GM23248 (cell line): ENCODE measurements around the gene POLR3F. TPM values are rescaled to one million over a fixed set of nuclear protein-coding genes. Genes with fewer than 3 reads are reported as not detected.
"Not testable (repeated sequence)": the region's sequence is repeated elsewhere in the genome, so short reads cannot be mapped to it uniquely, and the experiment has no call there.

Experiments
- DNase-seq: peaks from one replicate; pipeline ENCODE4 v3.0.0-alpha.2; 2015
- H2AFZ ChIP-seq: fragments of 200-600 bp; sonication (generic); 2 replicates; pipeline ENCODE4 v1.6.1; 2016; ENCODE audit warnings: antibody characterized with exemption
- H3F3A ChIP-seq: fragments of 200-600 bp; sonication (generic); 2 replicates; pipeline ENCODE4 v1.6.1; 2016; ENCODE audit warnings: mild to moderate bottlenecking, antibody characterized with exemption, mixed run types; ENCODE audit not compliant: insufficient read depth
- H3K27ac ChIP-seq: fragments of 200-600 bp; sonication (generic); 2 replicates; pipeline ENCODE4 v1.5.1; 2016; ENCODE audit warnings: mild to moderate bottlenecking
- H3K27me3 ChIP-seq: fragments of 200-600 bp; sonication (generic); replicated peaks from 2 replicates; pipeline ENCODE4 v1.6.1; 2016; ENCODE audit warnings: mild to moderate bottlenecking; ENCODE audit not compliant: insufficient read depth
- H3K36me3 ChIP-seq: fragments of 200-600 bp; sonication (generic); 2 replicates; pipeline ENCODE4 v1.6.1; 2016; ENCODE audit warnings: low read depth, mild to moderate bottlenecking
- H3K4me1 ChIP-seq: fragments of 200-600 bp; sonication (generic); 2 replicates; pipeline ENCODE4 v1.6.1; 2016; ENCODE audit warnings: mild to moderate bottlenecking; ENCODE audit not compliant: insufficient read depth
- H3K4me2 ChIP-seq: fragments of 200-600 bp; sonication (generic); one replicate; pipeline ENCODE4 v1.6.1; 2016; ENCODE audit warnings: mild to moderate bottlenecking; ENCODE audit not compliant: unreplicated experiment
- H3K4me3 ChIP-seq: fragments of 200-600 bp; sonication (generic); 2 replicates; pipeline ENCODE4 v1.5.1; 2016; ENCODE audit warnings: mild to moderate bottlenecking
- H3K79me2 ChIP-seq: fragments of 200-600 bp; sonication (generic); 2 replicates; pipeline ENCODE4 v1.6.1; 2016; ENCODE audit warnings: mild to moderate bottlenecking; ENCODE audit not compliant: insufficient read depth
- H3K9ac ChIP-seq: fragments of 200-600 bp; sonication (generic); 2 replicates; pipeline ENCODE4 v1.6.1; 2016; ENCODE audit warnings: mild to moderate bottlenecking
- H3K9me2 ChIP-seq: fragments of 200-600 bp; sonication (generic); 2 replicates; pipeline ENCODE4 v1.6.1; 2016; ENCODE audit warnings: mixed run types, mild to moderate bottlenecking, moderate library complexity; ENCODE audit not compliant: insufficient read depth
- H3K9me3 ChIP-seq: fragments of 200-600 bp; sonication (generic); one replicate; pipeline ENCODE4 v1.6.1; 2017; ENCODE audit warnings: low read depth
- H4K20me1 ChIP-seq: fragments of 200-600 bp; sonication (generic); 2 replicates; pipeline ENCODE4 v1.6.0; 2016; ENCODE audit not compliant: insufficient read depth
- EZH2 ChIP-seq: fragments of 200-600 bp; sonication (generic); IDR thresholded peaks from 2 replicates; pipeline ENCODE4 v1.6.1; 2018; ENCODE audit warnings: antibody characterized with exemption, mild to moderate bottlenecking; ENCODE audit not compliant: insufficient read depth, poor library complexity, severe bottlenecking
- EZH2phosphoT487 ChIP-seq: fragments of 200-600 bp; sonication (generic); IDR thresholded peaks from 2 replicates; pipeline ENCODE4 v1.6.1; 2018; ENCODE audit warnings: antibody characterized with exemption, moderate library complexity, mild to moderate bottlenecking, low read depth; ENCODE audit not compliant: insufficient read depth
- WGBS, 2 experiments: methylation state at CpG; one replicate each; pipeline ENCODE4 v1.1.6; 2015 to 2017; ENCODE audit warnings: low lambda C conversion rate in 2 of 2, low coverage in 1 of 2; ENCODE audit errors: missing lambda C conversion rate in 2 of 2; 5-methylcytosine and 5-hydroxymethylcytosine counted together
- in situ Hi-C: fragments of 300-500 bp; cut with MboI; formaldehyde crosslinking; loops from 2 replicates; pipeline ENCODE4 v1.15.0; 2020
- polyA plus RNA-seq: library from polyadenylated mRNA; unstranded; fragments of >200 nt; fragmentation: Nextera tagmentation; extraction: Ambion mirVana; gene quantifications from 2 replicates; pipeline ENCODE4 v1.2.1, GENCODE V29; 2016
- total RNA-seq: library from RNA; depleted of rRNA; stranded (reverse); fragments of >200 nt; shearing (Covaris generic); gene quantifications from 2 replicates; pipeline ENCODE4 v1.2.3, GENCODE V29; 2014

Gene POLR3F
- total and polyA plus RNA-seq, 2 experiments from 2014 or later = 11.2 to 12.4 TPM

DNA sequence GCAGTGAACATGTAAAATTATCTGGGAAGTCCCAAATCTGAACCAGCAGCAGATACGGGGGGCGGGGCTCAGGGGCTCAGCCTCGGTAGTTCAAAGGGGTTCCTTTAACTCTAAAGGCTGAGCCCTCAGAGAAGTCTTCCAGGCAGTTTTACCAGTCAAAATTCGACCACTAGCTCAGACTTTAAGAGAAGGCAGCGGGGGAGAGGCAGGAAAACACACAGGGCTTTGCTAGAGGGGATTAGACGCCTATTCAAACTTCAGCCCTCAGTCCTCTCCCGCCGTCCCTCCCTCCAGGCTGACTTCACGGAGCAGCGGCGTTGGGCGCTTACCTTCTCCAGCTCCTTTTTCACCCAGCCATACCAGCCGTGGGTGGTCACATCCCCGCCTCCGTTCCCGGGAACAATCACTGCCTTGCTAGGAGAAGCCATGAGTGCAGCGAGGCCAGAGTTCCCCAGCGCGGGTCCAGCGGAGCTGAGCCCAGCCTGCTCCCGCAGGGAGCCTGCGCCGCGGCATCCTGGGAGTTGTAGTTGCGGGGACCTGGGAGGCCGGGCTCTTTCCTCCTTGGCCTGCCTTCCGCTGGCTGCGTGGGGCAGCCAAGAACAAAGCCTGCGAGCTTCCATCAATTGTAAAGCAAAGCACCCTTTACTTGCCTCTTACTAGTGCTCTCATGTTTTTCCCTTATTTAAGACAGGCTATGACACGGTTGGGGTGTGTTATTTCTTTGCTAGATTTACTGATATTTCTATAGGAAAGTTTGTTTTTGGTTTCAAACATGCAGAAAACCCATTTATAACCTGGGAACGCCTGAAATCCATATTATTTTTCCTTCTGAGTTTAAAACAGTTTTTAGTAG is 29.8 kb downstream of the POLR3F start, which contains the start of gene RBBP9:
Gene RBBP9, minus strand, starts transcription at position 486 of the 853 bp plus-strand sequence. Its CDS starts 58 bp downstream, at position 428.
- Histone ChIP-seq H3K4me3 (peak within 1 kb of the TSS; percentile 99), H3K4me2 (peak within 1 kb of the TSS; percentile 96), H2AFZ (peak within 1 kb of the TSS; percentile 99), H3F3A (no peaks in the 10 kb centered on the region), H3K4me1 (0 out of 2 replicates have a peak, but pooled peaks cover 10% of the 10 kb centered on the region), H3K9me2 (no peaks in the 10 kb centered on the region), H3K27me3 (no peaks in the 10 kb centered on the region), H3K79me2 (peaks cover 13% of the 10 kb centered on the region), H4K20me1 (no peaks in the 10 kb centered on the region), H3K9ac (peak within 1 kb of the TSS; percentile 81), H3K9me3 (no peaks in the 10 kb centered on the region), H3K36me3 (no peaks in the 10 kb centered on the region), H3K27ac (peak within 1 kb of the TSS; percentile 14)
- in situ Hi-C loops = no loop called here
- WGBS, 2 experiments = 3 to 4% methylated on average over 31 of the region's 31 CpGs
- DNase-seq = peak; percentile 94
- TF ChIP-seq EZH2 (no peak), EZH2phosphoT487 (no peak)

DNA sequence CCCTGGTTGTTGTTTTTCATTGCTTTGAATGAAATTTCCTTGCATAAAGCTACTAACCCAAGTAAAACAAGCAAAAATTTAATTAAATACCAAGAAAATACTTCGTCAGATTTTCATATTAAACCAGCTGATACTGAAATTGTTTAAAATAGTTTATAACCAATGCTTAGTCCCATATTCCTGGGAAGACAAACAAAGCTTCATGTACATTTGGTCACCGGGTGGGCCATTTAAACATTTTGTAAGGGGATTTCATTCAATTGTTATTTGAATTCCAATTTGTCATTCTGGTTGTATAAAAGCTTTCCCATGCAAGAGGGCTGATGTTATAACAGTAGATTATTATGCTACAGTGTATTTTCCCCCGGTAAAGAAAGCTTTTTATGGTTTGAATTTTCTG is 30.4 kb downstream of the POLR3F start:
- in situ Hi-C loops = no loop called here
- Histone ChIP-seq H3F3A (no peaks in the 10 kb centered on the region), H4K20me1 (no peaks in the 10 kb centered on the region), H3K4me1 (0 out of 2 replicates have a peak, but pooled peaks cover 10% of the 10 kb centered on the region), H3K4me3 (peak overlapping the region; percentile 99), H3K4me2 (peak overlapping the region; percentile 96), H3K9me2 (no peaks in the 10 kb centered on the region), H3K27ac (no peak overlapping the region; the same call in 1 of the 2 replicates), H2AFZ (peak overlapping the region; percentile 99), H3K79me2 (peaks cover 13% of the 10 kb centered on the region), H3K9ac (peak overlapping the region; percentile 81; the same call in 1 of the 2 replicates), H3K36me3 (no peaks in the 10 kb centered on the region), H3K27me3 (no peaks in the 10 kb centered on the region), H3K9me3 (no peaks in the 10 kb centered on the region)
- DNase-seq = no peak
- 88 to 95% methylated on average over 3 of the region's 3 CpGs for WGBS, 2 experiments
- no peak for TF ChIP-seq EZH2phosphoT487
- TF ChIP-seq EZH2 = no peak

DNA sequence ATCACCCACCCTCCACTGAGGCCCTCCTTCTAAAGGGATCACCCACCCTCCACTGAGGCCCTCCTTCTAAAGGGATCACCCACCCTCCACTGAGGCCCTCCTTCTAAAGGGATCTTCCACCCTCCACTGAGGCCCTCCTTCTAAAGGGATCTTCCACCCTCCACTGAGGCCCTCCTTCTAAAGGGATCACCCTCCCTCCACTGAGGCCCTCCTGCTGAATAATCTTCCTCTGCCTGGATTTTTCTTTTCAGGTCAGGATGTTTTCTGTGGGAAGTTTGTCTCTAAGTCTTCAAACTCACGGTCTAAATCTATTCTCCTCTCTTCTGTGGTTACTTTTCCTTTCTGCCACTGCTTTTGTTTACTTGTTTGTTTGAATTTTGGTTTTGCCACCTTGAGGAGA is 34.5 kb downstream of the POLR3F start:
- H3K27me3 ChIP-seq, H3K27ac ChIP-seq, H3F3A ChIP-seq, H3K79me2 ChIP-seq, DNase-seq, H3K9ac ChIP-seq, H3K9me2 ChIP-seq, H3K4me2 ChIP-seq, in situ Hi-C loops, H3K9me3 ChIP-seq, H3K4me3 ChIP-seq, H3K36me3 ChIP-seq, H4K20me1 ChIP-seq, H3K4me1 ChIP-seq: not testable (repeated sequence)
- peak overlapping the region; percentile 45; the same call in 1 of the 2 replicates for H2AFZ ChIP-seq
- WGBS, 2 experiments = 53 to 58% methylated on average over 1 of the region's 1 CpG

DNA sequence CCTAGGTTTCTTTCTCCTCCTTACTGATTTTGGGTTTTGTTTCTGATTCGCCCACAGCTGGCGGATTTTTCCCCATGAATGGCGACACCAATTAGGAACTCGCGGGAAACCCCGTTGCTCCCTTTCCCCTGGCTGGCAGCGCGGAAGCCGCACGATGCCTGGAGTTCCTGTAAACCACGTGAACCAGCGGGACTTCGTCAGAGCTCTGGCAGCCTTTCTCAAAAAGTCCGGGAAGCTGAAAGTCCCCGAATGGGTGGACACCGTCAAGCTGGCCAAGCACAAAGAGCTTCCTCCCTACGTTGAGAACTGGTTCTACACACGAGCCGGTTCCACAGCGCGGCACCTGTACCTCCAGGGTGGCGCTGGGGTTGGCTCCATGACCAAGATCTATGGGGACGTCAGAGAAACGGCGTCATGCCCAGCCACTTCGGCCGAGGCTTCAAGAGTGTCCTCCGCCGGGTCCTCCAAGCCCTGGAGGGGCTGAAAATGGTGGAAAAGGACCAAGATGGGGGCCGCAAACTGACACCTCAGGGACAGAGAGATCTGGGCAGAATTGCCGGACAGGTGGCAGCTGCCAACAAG is 37.4 kb downstream of the POLR3F start:
- TF ChIP-seq EZH2phosphoT487 = no peak
- no peak for TF ChIP-seq EZH2
- 0 out of 2 replicates have a peak, but pooled peaks cover under 1% of the 10 kb centered on the region for H3K36me3 ChIP-seq
- H3K4me1 ChIP-seq = no peaks in the 10 kb centered on the region; the same call in 1 of the 2 replicates
- H3K27me3 ChIP-seq = no peaks in the 10 kb centered on the region
- peak overlapping the region; percentile 89 for H2AFZ ChIP-seq
- in situ Hi-C loops = no loop called here
- H3K9me3 ChIP-seq = no peaks in the 10 kb centered on the region
- H3K9ac ChIP-seq = peak overlapping the region; percentile 38; the same call in 1 of the 2 replicates
- no peaks in the 10 kb centered on the region for H3K9me2 ChIP-seq
- H3K79me2 ChIP-seq = peaks cover 18% of the 10 kb centered on the region
- no peak overlapping the region for H3K27ac ChIP-seq
- H4K20me1 ChIP-seq = no peaks in the 10 kb centered on the region
- peak overlapping the region; percentile 56 for H3K4me3 ChIP-seq
- no peaks in the 10 kb centered on the region for H3F3A ChIP-seq
- H3K4me2 ChIP-seq = peak overlapping the region; percentile 62
- 38 to 54% methylated on average over 31 of the region's 31 CpGs for WGBS, 2 experiments
- peak; percentile 56 for DNase-seq
